ENCODE results near the gene UBTD2.

DNA sequence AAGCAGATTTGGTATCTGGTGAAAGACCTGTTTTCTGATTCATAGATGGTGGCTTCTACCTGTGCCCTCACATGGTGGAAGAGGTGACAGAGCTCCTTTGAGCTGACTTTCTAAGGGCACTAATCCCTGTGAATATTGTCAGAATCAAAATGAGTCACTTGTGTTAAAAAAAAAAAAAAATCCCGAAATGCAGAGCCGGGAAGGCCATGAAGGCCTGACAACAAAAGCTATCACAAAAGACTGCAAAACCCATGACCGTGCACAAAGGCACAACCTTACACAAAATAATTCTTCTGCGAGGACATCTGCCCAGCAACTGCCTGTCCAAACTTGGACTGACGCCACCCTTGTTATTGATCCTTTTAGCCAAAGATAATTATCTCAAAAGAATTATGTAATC is 19.6 kb upstream of the UBTD2 start:
- TF ChIP-seq, protein P1, sequence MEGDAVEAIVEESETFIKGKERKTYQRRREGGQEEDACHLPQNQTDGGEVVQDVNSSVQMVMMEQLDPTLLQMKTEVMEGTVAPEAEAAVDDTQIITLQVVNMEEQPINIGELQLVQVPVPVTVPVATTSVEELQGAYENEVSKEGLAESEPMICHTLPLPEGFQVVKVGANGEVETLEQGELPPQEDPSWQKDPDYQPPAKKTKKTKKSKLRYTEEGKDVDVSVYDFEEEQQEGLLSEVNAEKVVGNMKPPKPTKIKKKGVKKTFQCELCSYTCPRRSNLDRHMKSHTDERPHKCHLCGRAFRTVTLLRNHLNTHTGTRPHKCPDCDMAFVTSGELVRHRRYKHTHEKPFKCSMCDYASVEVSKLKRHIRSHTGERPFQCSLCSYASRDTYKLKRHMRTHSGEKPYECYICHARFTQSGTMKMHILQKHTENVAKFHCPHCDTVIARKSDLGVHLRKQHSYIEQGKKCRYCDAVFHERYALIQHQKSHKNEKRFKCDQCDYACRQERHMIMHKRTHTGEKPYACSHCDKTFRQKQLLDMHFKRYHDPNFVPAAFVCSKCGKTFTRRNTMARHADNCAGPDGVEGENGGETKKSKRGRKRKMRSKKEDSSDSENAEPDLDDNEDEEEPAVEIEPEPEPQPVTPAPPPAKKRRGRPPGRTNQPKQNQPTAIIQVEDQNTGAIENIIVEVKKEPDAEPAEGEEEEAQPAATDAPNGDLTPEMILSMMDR (IDR thresholded peaks at IDR 0.05) = no peak
- TF ChIP-seq POLR2A (IDR thresholded peaks at IDR 0.05) = no peak
